ENCODE results near the gene SH2D1A.

The SH2D1A gene

GRCh38 chrX:124343016-124343415, 3.3 kb upstream of the SH2D1A start:
- TF ChIP-seq, protein P1, sequence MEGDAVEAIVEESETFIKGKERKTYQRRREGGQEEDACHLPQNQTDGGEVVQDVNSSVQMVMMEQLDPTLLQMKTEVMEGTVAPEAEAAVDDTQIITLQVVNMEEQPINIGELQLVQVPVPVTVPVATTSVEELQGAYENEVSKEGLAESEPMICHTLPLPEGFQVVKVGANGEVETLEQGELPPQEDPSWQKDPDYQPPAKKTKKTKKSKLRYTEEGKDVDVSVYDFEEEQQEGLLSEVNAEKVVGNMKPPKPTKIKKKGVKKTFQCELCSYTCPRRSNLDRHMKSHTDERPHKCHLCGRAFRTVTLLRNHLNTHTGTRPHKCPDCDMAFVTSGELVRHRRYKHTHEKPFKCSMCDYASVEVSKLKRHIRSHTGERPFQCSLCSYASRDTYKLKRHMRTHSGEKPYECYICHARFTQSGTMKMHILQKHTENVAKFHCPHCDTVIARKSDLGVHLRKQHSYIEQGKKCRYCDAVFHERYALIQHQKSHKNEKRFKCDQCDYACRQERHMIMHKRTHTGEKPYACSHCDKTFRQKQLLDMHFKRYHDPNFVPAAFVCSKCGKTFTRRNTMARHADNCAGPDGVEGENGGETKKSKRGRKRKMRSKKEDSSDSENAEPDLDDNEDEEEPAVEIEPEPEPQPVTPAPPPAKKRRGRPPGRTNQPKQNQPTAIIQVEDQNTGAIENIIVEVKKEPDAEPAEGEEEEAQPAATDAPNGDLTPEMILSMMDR (IDR thresholded peaks at IDR 0.05; ENCODE audit: low read depth, low read length): no peak
- H3K4me3 ChIP-seq (ENCODE audit: low read depth, low read length): no peak overlapping the region

- no peak overlapping the region for H3K4me3 ChIP-seq (ENCODE audit: low read depth, low read length)
- TF ChIP-seq, protein P1 (IDR thresholded peaks at IDR 0.05; ENCODE audit: low read depth, low read length): no peak
Measured at GRCh38 chrX:124344246-124344645, 2.1 kb upstream of the SH2D1A start.

DNA sequence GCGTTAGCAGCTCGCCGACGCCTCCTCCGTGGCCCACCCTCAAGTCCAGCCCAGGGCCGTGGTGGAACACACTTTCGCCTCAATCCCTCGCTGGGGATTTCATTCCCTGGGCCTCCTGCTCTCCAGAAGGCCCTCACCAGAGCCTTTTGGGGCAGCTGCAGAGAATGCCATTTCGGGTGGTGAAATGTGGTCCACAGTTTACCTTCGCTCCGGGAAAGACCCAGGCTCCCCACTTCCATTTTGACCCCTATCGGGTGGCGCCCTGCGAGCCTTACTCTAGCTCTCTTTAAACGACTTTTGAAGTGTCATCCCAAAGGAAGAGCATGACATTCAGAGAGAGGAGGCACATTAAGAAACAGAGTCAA, 496 bp downstream of the SH2D1A start:
- TF ChIP-seq, protein P1 (IDR thresholded peaks at IDR 0.05; ENCODE audit: low read depth, low read length): no peak
- H3K4me3 ChIP-seq (ENCODE audit: low read depth, low read length): no peak overlapping the region

DNA sequence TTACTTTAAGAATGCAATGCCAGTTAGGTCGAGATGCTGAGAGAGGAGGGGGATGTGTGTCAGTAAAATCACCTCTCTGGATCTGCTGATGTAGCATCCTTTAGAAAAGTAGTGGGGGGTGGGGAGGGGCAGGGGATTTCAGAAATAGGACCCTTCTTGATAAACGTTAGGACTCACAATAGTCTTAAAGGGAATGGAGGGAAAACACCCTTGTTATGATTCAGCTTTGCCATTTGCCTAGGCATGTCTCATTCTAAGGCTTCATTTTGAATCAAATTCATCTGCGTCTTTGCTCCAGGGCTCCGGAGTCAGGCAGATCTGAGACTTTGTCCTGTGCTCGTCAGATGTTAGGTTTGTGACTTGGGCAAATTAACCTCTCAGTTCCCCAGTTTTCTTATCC, 879 bp downstream of the SH2D1A start:
- TF ChIP-seq, protein P1 (IDR thresholded peaks at IDR 0.05; ENCODE audit: low read depth, low read length): no peak
- H3K4me3 ChIP-seq (ENCODE audit: low read depth, low read length): no peak overlapping the region

DNA sequence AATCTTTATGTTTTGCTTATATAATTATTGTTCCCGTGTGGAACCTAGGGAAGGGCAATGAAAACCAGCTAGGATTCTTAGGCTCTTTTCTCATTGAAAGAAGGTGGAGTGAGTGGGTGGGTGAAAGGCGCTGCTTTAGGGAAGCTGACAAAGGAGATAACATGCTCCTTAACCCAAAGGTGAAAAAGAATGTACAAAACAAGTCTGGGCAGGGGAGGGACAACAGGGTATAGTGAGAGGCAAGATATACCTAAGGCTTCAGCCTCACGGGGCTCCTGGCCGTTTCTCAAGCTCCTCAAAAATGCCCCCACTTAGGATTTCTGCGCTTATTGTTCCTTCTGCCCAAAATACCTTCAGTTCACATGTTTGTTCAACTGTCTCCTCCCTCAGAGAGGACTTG, 1.8 kb downstream of the SH2D1A start:
- TF ChIP-seq, protein P1 (IDR thresholded peaks at IDR 0.05; ENCODE audit: low read depth, low read length): no peak
- H3K4me3 ChIP-seq (ENCODE audit: low read depth, low read length): no peak overlapping the region

DNA sequence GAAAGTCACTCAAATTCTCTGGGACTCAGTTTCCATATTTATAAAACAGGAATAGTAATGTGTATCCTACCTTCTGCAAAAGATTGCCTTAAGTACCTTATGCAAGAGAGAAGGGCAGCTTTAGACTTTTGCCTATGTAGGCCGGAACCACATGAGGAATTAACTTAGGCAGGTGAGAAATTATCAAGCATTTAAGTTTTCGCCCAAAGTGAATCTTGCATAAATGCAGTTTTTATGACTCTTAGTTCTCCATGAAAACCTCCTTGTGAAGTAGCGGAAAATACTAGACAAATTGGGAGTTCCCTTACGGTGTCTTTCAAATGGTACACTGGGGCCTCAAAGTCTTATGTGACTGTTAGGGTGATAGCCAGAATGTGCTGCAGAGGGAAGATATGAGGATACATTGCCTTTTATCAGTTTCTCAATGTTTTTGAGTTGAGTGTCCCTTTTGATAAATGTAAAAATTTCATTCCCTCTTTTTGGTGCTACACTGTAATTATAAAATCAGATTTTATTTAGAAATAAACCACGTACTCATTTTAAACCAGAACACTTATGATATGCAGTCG, 2.6 kb downstream of the SH2D1A start:
- TF ChIP-seq, protein P1 (IDR thresholded peaks at IDR 0.05; ENCODE audit: low read depth, low read length): no peak
- H3K4me3 ChIP-seq (ENCODE audit: low read depth, low read length): no peak overlapping the region

GRCh38 chrX:124354648-124355047, 8.3 kb downstream of the SH2D1A start:
- no peak overlapping the region for H3K4me3 ChIP-seq (ENCODE audit: low read depth, low read length)
- TF ChIP-seq, protein P1 (IDR thresholded peaks at IDR 0.05; ENCODE audit: low read depth, low read length): no peak
